HepG2 (cell line): ENCODE measurements around the gene ZNF341. TPM values are rescaled to one million over a fixed set of nuclear protein-coding genes. Genes with fewer than 3 reads are reported as not detected.

Experiments used
- BCL6 ChIP-seq: IDR thresholded peaks from 2 replicates; pipeline ENCODE4 v1.6.1; 2016; ENCODE audit warnings: missing genetic modification reagents, missing compliant biosample characterization
- FOSL2 ChIP-seq: sonication (generic); formaldehyde crosslinking; IDR thresholded peaks from 2 replicates; pipeline ENCODE4 v1.4.0; 2020; ENCODE audit warnings: missing genetic modification reagents
- JUND ChIP-seq: sonication (generic); formaldehyde crosslinking; IDR thresholded peaks from 2 replicates; pipeline ENCODE4 v1.8.0; 2022; ENCODE audit warnings: mild to moderate bottlenecking, missing genetic modification reagents
- NCOA2 ChIP-seq: sonication (generic); formaldehyde crosslinking; IDR thresholded peaks from 2 replicates; pipeline ENCODE4 v1.8.0; 2022; ENCODE audit warnings: inconsistent platforms
- NR2F1 ChIP-seq, 2 experiments: fragments of 450-650 bp in 1 of 2; formaldehyde crosslinking in 1 of 2; IDR thresholded peaks; 2 replicates each; pipeline versions ENCODE4 v1.5.0 to v1.6.1; 2016 to 2020; ENCODE audit warnings: mild to moderate bottlenecking in 1 of 2, missing compliant biosample characterization in 1 of 2, missing genetic modification reagents in 1 of 2, moderate library complexity in 1 of 2
- ZBTB42 ChIP-seq: sonication (generic); formaldehyde crosslinking; IDR thresholded peaks from 2 replicates; pipeline ENCODE4 v1.5.0; 2020; ENCODE audit warnings: mild to moderate bottlenecking, missing genetic modification reagents
- ZNF3 ChIP-seq: IDR thresholded peaks from 2 replicates; pipeline ENCODE4 v1.7.0; 2017; ENCODE audit warnings: inconsistent platforms
- ZNF484 ChIP-seq: sonication (generic); formaldehyde crosslinking; IDR thresholded peaks from 2 replicates; pipeline ENCODE4 v1.5.1; 2020; ENCODE audit warnings: mild to moderate bottlenecking, low read depth, missing genetic modification reagents, borderline replicate concordance
- ZNF530 ChIP-seq: sonication (generic); formaldehyde crosslinking; IDR thresholded peaks from 2 replicates; pipeline ENCODE4 v1.5.0; 2020; ENCODE audit warnings: low read depth, mild to moderate bottlenecking, missing genetic modification reagents
- ZNF615 ChIP-seq: sonication (generic); formaldehyde crosslinking; IDR thresholded peaks from 2 replicates; pipeline ENCODE4 v1.5.0; 2020; ENCODE audit warnings: mild to moderate bottlenecking, missing genetic modification reagents, borderline replicate concordance
- polyA plus RNA-seq, 8 experiments: library from polyadenylated mRNA; depleted of rRNA in 3 of 8; stranded (reverse) in 7 of 8; unstranded in 1 of 8; fragments of >200 nt; fragmentation: Illumina TruSeq in 4 of 8; extraction: Trizol in 4 of 8; gene quantifications; 2 replicates each; pipeline versions ENCODE4 v1.2.1 to v1.2.3, GENCODE V29; 2011 to 2016; ENCODE audit warnings: low read depth in 4 of 8, missing spikeins in 1 of 8, mixed read lengths in 1 of 8; ENCODE audit not compliant: insufficient read depth in 1 of 8
- total RNA-seq, 5 experiments: library from RNA; depleted of rRNA; stranded (reverse); fragments of >200 nt; fragmentation: Illumina TruSeq; extraction: Trizol; gene quantifications; 2 replicates each; pipeline ENCODE4 v1.2.3, GENCODE V29; 2016; ENCODE audit warnings: low read depth in 1 of 5
- TF ChIP-seq, protein P1 (sequence below): sonication (generic); formaldehyde crosslinking; IDR thresholded peaks from 2 replicates; pipeline ENCODE4 v1.4.0; 2020; ENCODE audit warnings: missing genetic modification reagents, borderline replicate concordance
- TF ChIP-seq, protein P2 (sequence below): sonication (generic); formaldehyde crosslinking; IDR thresholded peaks from 2 replicates; pipeline ENCODE4 v1.4.0; 2020; ENCODE audit warnings: mild to moderate bottlenecking, missing genetic modification reagents
- TF ChIP-seq, protein P3 (sequence below): sonication (generic); formaldehyde crosslinking; IDR thresholded peaks from 2 replicates; pipeline ENCODE4 v1.9.0; 2021; ENCODE audit warnings: missing genetic modification reagents, mild to moderate bottlenecking, borderline replicate concordance
- TF ChIP-seq, protein P4 (sequence below), 2 experiments: sonication (generic) in 1 of 2; formaldehyde crosslinking in 1 of 2; IDR thresholded peaks; 2 replicates each; pipeline versions ENCODE4 v1.4.0 to v1.6.1; 2016 to 2020; ENCODE audit warnings: borderline replicate concordance in 1 of 2, low read depth in 1 of 2, mild to moderate bottlenecking in 1 of 2, missing genetic modification reagents in 1 of 2
- TF ChIP-seq, protein P5 (sequence below): sonication (generic); formaldehyde crosslinking; IDR thresholded peaks from 2 replicates; pipeline ENCODE4 v1.4.0; 2020; ENCODE audit warnings: missing genetic modification reagents, mild to moderate bottlenecking, borderline replicate concordance

The ZNF341 gene
- total and polyA plus RNA-seq, 2 of the 13 experiments (the other 11 are each of a cell fraction or from before 2014, with no cell fraction given): 1.1 to 2.2 TPM

DNA sequence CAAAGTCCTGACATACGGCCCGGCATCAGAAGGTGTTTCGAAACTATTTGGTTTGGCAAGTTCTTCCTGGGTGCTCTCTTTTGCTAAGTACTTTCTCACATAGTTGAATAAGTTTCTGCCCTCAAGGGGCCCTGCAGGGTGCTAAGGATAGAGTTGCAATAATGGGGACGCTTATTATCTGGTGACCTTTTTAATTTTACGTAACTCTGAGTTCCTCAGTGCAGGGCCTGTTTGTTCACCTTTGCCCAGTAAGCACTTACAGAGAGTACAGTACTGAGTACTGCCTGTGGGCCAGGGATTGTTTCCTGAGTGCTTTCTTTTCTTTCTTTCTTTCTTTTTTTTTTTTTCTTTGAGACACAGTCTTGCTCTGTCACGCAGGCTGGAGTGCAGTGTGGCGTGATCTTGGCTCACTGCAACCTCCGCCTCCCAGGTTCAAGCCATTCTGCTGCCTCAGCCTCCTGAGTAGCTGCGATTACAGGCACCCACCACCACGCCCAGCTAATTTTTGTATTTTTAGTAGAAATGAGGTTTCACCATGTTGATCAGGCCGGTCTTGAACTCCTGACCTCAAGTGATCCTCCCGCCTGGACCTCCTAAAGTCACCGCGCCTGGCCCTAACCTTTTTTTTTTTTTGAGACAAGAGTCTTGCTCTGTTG lies 7.2 kb upstream of the ZNF341 start (continued):
- TF ChIP-seq, protein P1, sequence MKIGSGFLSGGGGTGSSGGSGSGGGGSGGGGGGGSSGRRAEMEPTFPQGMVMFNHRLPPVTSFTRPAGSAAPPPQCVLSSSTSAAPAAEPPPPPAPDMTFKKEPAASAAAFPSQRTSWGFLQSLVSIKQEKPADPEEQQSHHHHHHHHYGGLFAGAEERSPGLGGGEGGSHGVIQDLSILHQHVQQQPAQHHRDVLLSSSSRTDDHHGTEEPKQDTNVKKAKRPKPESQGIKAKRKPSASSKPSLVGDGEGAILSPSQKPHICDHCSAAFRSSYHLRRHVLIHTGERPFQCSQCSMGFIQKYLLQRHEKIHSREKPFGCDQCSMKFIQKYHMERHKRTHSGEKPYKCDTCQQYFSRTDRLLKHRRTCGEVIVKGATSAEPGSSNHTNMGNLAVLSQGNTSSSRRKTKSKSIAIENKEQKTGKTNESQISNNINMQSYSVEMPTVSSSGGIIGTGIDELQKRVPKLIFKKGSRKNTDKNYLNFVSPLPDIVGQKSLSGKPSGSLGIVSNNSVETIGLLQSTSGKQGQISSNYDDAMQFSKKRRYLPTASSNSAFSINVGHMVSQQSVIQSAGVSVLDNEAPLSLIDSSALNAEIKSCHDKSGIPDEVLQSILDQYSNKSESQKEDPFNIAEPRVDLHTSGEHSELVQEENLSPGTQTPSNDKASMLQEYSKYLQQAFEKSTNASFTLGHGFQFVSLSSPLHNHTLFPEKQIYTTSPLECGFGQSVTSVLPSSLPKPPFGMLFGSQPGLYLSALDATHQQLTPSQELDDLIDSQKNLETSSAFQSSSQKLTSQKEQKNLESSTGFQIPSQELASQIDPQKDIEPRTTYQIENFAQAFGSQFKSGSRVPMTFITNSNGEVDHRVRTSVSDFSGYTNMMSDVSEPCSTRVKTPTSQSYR (CRISPR knock-in tag): peak; percentile 11; the same call in 1 of the 2 replicates
- TF ChIP-seq, protein P2, sequence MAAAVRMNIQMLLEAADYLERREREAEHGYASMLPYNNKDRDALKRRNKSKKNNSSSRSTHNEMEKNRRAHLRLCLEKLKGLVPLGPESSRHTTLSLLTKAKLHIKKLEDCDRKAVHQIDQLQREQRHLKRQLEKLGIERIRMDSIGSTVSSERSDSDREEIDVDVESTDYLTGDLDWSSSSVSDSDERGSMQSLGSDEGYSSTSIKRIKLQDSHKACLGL (CRISPR knock-in tag): no peak
- TF ChIP-seq ZNF484 (CRISPR knock-in tag): no peak
- TF ChIP-seq FOSL2: peak; percentile 35
- no peak for TF ChIP-seq ZNF530
- no peak for TF ChIP-seq JUND (CRISPR knock-in tag)
- TF ChIP-seq BCL6: peak; percentile 86
- no peak for TF ChIP-seq ZBTB42
- peak; percentile 72 for TF ChIP-seq NCOA2 (CRISPR knock-in tag)
- TF ChIP-seq, protein P3, sequence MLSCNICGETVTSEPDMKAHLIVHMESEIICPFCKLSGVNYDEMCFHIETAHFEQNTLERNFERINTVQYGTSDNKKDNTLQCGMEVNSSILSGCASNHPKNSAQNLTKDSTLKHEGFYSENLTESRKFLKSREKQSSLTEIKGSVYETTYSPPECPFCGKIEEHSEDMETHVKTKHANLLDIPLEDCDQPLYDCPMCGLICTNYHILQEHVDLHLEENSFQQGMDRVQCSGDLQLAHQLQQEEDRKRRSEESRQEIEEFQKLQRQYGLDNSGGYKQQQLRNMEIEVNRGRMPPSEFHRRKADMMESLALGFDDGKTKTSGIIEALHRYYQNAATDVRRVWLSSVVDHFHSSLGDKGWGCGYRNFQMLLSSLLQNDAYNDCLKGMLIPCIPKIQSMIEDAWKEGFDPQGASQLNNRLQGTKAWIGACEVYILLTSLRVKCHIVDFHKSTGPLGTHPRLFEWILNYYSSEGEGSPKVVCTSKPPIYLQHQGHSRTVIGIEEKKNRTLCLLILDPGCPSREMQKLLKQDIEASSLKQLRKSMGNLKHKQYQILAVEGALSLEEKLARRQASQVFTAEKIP (CRISPR knock-in tag): no peak
- TF ChIP-seq, protein P4, sequence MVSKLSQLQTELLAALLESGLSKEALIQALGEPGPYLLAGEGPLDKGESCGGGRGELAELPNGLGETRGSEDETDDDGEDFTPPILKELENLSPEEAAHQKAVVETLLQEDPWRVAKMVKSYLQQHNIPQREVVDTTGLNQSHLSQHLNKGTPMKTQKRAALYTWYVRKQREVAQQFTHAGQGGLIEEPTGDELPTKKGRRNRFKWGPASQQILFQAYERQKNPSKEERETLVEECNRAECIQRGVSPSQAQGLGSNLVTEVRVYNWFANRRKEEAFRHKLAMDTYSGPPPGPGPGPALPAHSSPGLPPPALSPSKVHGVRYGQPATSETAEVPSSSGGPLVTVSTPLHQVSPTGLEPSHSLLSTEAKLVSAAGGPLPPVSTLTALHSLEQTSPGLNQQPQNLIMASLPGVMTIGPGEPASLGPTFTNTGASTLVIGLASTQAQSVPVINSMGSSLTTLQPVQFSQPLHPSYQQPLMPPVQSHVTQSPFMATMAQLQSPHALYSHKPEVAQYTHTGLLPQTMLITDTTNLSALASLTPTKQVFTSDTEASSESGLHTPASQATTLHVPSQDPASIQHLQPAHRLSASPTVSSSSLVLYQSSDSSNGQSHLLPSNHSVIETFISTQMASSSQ (IDR thresholded peaks at IDR 0.05; ENCODE audit: low read depth): peak; percentile 64; the same call in 1 of the 2 replicates
- TF ChIP-seq, protein P4 (CRISPR knock-in tag; IDR thresholded peaks at IDR 0.05; ENCODE audit: borderline replicate concordance): no peak
- TF ChIP-seq ZNF615 (CRISPR knock-in tag): peak; percentile 84; the same call in 1 of the 2 replicates
- peak in 1 of 2 experiments; percentile 40; a peak in 1 of 4 replicates for TF ChIP-seq NR2F1 (CRISPR knock-in tag; IDR thresholded peaks at IDR 0.05)
- TF ChIP-seq ZNF3 (CRISPR knock-in tag): 0 out of 2 replicates have a peak, but pooled peaks have one; percentile 81
- TF ChIP-seq, protein P5, sequence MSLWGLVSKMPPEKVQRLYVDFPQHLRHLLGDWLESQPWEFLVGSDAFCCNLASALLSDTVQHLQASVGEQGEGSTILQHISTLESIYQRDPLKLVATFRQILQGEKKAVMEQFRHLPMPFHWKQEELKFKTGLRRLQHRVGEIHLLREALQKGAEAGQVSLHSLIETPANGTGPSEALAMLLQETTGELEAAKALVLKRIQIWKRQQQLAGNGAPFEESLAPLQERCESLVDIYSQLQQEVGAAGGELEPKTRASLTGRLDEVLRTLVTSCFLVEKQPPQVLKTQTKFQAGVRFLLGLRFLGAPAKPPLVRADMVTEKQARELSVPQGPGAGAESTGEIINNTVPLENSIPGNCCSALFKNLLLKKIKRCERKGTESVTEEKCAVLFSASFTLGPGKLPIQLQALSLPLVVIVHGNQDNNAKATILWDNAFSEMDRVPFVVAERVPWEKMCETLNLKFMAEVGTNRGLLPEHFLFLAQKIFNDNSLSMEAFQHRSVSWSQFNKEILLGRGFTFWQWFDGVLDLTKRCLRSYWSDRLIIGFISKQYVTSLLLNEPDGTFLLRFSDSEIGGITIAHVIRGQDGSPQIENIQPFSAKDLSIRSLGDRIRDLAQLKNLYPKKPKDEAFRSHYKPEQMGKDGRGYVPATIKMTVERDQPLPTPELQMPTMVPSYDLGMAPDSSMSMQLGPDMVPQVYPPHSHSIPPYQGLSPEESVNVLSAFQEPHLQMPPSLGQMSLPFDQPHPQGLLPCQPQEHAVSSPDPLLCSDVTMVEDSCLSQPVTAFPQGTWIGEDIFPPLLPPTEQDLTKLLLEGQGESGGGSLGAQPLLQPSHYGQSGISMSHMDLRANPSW (CRISPR knock-in tag): no peak; the same call in 1 of the 2 replicates
